ENCODE data around the gene SYNPR.
"Not testable (repeated sequence)": the region's sequence is repeated elsewhere in the genome, so short reads cannot be mapped to it uniquely, and the experiment has no call there.

The SYNPR gene
- 0 to 0.12 (median 0) reads per million in 4 experiments for total RNA-seq

- no peak for DNase-seq
Measured at GRCh38 chr3:63278171-63279004, at the start of gene SYNPR. Gene SYNPR, plus strand, starts transcription at chr3:63278308.

GRCh38 chr3:63228677-63229076, 49.4 kb upstream of the SYNPR start:
- DNase-seq, result no peak

- no peak for DNase-seq
Measured at GRCh38 chr3:63230146-63230545, 48.0 kb upstream of the SYNPR start.

- DNase-seq, result no peak
Measured at GRCh38 chr3:63231643-63232042, 46.5 kb upstream of the SYNPR start.

DNA sequence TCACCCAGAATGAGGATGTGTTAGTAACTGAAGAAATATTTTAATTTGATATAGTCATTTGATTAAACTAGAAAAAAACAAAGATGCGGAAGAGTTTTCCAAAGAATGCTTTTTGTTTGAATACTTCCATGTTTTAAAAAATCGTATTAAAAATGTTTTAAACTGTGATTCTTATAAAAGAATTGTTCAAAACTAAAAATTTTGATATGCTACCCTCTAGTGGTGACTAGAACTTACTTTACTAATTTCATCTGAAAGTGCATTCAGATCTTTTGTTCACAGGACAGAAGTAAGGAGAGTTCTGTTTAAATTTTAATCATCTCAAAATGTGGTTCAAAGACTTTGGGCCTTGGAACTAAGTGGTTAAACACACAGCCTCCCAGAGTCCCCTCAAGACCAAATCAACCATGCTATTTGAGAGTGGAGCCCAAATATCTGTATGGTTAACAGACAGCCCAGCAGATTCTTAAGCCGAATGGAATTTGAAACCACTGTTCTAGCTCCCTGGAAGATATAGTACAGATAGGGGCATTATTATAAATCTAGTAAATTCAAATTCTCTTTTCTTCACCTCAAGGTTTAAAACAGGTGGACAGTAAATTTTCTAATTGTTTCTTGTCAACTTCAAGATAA, 45.2 kb upstream of the SYNPR start:
- DNase-seq, result no peak

DNA sequence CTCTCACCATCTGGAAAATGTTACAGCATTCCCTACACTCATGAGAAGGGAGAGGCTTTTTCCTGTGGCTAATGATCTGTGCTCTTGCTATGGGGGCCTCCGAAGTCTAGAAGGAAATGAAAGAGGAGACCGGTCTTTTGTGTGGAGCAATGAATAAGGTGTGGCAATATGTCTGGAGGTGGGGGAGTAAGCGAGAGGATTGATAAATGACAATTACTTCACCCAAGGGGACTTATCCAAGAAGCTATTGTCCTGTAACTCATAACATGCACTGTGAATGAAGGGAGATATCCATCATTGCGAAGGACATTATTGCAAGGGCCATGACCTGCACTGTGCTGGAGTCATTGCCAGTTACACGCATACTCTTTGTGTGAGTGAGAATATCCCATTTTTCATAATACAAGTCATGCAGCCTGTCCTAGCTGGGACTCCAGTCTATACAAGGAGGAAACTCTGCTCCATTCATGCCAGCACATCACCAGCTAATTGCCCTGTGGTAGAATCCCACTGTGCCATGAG, 37.7 kb upstream of the SYNPR start:
- DNase-seq, result no peak

DNA sequence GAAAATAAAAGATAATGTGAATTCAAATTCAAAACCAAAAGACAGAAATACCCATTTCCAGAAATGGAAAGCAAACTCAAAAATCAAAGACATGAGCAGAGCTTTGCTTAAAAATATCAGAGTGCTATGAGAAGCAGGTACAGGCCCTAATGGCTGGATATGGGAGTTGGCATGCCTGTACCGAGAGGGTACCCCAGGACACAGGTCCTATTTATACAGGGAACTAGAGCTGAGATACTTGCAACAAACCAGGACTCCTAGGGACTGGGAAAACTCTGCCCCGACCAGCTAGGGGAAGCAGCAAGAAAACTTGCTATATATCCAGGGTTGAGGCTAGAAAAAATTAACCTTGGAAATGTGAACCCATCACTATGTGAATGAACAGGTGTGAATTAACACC, 36.0 kb upstream of the SYNPR start:
- no peak for DNase-seq

DNA sequence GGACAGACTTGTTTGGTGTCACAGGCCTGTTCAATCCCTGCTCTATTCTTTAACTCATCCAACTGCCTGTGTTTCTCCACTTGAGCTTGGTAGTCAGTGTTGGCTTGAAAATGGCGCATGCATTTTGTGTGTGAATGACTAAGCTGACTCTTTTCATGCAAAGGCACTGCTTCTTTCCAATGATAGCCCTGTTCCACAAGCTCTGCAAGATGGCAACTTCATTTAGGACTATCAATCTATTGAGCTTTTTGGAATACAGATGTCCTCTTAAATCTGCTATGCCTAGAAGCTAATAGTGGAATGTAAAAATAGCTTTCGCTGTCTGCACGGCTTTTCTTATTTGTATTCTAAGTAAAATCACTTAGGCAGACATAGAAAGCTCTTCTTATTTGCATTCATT, 33.6 kb upstream of the SYNPR start:
- no peak for DNase-seq

DNA sequence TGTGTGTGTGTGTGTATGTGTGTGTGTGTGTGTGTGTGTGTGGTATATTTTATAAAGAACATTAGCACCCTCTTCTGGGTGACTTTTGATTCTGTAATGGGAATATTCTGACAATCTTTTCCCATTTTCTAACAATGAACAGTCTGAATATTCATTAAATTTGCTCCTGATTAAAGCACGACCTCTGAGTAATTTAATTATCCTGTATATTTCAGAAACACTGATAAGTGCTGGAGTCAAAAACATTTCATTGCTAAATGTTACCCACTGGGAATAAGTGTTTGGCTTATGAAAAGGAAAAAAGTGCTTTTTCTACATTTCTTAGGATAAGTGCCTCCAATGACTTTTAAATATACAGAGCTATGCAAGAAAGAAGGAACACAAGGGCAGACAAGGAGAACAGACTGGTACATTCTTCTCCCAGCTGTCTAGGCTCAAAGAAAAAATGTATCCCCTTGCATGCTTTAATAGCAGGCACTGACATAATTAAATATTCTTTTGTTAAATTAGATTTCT, 32.3 kb upstream of the SYNPR start:
- no peak for DNase-seq

DNA sequence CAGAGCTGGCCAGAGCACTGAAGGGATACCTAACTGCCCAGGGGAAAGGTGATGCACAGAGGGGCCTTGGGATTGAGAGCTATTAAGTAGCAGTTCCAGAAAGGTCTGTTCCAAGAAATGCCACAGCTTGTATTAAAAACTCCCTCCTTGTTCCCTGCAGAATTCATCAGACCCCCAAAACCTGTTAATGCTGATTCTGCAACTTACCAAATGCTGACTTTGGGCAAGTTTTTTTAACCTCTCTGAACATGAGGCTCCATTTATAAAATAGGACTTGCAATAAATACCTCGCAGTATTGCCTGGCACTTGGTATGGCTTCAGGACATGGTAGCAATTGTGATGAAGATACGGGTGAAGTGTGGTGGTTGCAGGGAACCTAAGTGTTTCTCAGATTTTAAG, 30.1 kb upstream of the SYNPR start:
- no peak for DNase-seq

DNA sequence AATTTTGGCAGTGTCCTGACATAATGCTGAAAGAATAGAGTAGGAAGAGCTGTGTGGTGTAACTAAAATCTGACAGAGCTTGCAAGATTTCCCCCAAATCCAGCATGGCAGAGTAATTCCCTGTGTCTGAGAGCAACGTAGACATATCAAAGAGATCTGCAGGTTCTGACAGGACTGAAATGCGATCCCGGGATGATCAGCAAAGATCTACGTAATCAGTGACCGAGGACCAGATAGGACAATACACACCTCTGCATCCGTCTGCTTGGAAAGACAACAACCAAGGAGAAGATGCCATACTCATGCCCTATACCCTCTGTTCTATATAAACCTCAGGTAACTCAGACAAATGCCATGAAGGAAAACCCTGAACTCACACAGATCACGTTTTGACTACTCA, 26.6 kb upstream of the SYNPR start:
- no peak for DNase-seq

DNA sequence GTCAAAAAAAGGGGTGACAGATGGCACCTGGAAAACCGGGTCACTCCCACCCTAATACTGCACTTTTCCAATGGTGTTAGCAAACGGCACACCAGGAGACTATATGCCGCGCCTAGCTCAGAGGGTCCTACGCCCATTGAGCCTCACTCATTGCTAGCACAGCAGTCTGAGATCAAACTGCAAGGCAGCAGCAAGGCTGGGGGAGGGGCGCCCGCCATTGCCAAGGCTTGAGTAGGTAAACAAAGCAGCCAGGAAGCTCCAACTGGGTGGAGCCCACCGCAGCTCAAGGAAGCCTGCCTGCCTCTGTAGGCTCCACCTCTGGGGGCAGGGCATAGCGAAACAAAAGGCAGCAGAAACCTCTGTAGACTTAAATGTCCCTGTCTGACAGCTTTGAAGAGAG, 22.3 kb upstream of the SYNPR start:
- not testable (repeated sequence) for DNase-seq

GRCh38 chr3:63264716-63265115, 13.4 kb upstream of the SYNPR start:
- no peak for DNase-seq

DNA sequence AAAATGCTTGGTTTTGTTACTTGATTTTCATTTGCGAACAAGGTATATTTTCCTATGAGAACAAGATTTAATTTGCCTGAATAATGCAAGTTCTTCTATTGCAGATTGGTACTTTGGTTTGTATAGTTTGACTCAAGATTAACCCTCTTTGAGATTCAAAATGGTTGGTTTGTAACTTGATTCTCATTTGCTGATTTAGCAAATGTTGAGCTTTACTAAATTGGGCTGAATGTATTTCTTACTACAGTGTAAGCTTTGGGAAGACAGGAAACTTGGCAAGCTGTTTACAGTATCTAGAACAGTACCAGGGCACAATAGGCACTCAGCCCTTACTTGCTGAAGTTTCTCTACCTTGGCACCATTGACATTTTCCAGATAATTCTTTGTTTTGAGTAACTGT, 3.7 kb upstream of the SYNPR start:
- no peak for DNase-seq

GRCh38 chr3:63279005-63279841, 1.1 kb downstream of the SYNPR start:
- no peak for DNase-seq

DNA sequence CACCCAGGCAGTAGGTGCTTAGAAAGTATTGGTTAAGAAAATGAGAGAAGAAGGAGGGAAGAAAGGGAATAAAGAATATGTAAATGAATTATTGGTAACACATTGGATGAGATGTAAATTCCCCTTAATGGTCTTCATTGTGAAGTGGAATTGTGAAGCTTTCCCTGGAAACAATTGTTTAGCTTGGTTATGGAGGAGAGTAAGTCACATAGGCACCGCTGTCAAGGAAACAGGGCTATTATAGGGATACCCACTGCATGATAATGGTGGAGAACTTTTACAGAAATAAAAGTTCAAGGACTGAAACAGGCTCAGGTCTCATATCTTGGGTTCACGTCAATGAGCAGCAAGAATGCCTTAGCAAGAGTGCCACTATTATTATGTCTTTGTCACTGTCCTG, 9.5 kb downstream of the SYNPR start:
- no peak for DNase-seq

- no peak for DNase-seq
Measured at GRCh38 chr3:63290686-63291085, 12.6 kb downstream of the SYNPR start.

GRCh38 chr3:63294332-63294731, 16.2 kb downstream of the SYNPR start:
- no peak for DNase-seq

GRCh38 chr3:63295356-63295755, 17.2 kb downstream of the SYNPR start:
- no peak for DNase-seq

GRCh38 chr3:63295806-63296205, 17.7 kb downstream of the SYNPR start:
- DNase-seq, result no peak

DNA sequence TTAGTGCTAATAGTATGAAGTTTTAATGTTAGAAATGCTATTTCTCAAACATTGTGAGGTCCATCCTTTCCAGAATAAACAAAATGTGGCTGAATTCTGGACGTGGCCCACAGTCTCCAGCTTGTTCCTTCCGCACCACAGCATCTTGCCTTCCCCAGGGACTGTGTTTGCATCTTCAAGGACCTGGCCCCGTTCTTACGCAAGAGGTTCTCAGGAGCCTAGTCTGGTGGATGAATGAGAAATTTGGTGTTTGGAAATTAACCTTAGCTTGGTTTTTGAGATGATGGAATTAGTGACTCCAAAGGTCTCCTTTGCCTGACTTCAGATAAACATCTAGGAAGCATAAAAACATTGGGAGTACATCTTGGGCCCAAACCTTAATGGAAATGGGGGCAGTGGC, 18.1 kb downstream of the SYNPR start:
- no peak for DNase-seq

DNA sequence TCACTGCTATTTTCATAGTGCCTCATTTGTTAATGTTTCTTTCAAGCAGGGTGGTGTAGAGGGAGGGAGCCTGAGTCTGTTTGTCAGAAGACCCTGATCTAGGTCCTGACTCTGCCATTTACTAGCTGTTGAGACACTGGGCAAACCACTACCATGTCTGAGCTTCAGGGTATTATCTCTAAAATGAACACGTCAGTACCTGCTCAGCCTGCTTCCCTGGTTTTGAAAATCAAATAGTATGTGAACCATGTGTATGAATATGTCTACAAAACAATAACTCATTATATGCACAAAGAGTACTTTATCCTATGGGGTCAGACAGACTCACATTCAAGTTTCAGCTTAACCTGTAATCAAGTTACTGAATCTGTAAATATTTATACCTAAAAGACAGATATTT, 25.1 kb downstream of the SYNPR start:
- no peak for DNase-seq

GRCh38 chr3:63304421-63304820, 26.3 kb downstream of the SYNPR start:
- no peak for DNase-seq
